ENCODE results near the gene DLX6. TPM values are rescaled to one million over a fixed set of nuclear protein-coding genes. Genes with fewer than 3 reads are reported as not detected.

DLX6 gene
- total RNA-seq, 2 experiments from 2014 or later, result not detected

DNA sequence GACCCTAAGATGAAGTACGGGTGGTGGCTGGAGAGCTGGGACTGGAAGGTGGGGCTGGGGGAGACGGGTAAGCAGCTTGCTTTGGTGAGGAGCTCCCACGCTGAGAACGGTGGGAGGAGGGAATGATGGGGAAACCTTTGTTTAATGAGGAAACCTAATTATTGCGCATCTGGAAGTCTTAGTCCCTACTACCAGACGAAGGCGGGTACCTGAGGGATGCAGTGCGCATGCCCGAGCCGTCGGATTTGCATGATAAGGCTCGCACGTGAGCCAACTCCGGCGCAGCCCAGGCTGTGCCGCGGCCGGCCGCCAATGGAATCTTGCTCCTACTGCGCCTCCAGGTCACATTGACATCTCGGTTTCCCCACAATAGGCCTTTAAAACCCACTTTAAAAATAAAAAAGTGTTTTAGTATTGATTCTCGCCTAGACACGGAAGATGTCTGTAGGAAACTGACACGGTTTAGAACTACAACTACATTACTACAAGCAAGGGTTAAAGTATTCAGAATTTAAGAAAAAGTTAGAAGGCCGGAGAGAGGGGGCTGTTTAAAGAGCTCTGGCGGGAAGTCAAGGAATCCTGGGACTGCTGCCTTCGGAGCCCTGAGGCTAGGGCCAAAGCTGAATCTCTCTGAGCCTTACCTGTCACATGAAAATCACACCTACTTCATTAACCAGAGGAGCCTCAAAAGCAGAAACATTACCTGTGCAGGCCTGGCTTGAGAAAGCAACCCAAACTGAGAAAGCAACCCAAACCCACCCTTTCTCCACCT is 12.1 kb upstream of the DLX6 start:
- Histone ChIP-seq H2AFZ (ENCODE audit: low read length) (no peak overlapping the region), H3K4me3 (ENCODE audit: low read depth, low read length, poor library complexity, severe bottlenecking) (no peak overlapping the region), H3K9me2 (ENCODE audit: insufficient read depth, low read length) (no peaks in the 10 kb centered on the region), H3K4me2 (ENCODE audit: low read length) (no peak overlapping the region), H3K4me1 (ENCODE audit: insufficient read depth, low read length, poor library complexity, severe bottlenecking) (no peaks in the 10 kb centered on the region), H3K9me3 (ENCODE audit: low read length) (no peaks in the 10 kb centered on the region), H3K79me2 (ENCODE audit: insufficient read depth, low read depth, low read length) (no peaks in the 10 kb centered on the region), H3K27ac (ENCODE audit: low read depth, low read length, poor library complexity, severe bottlenecking) (no peak overlapping the region), H4K20me1 (ENCODE audit: insufficient read depth, low read length) (no peaks in the 10 kb centered on the region), H3K36me3 (ENCODE audit: insufficient read depth, low read length) (no peaks in the 10 kb centered on the region)
- DNase-seq (ENCODE audit: low spot score), result no peak
- BruUV-seq (replicated peaks), result no TSS peak
- TF ChIP-seq, protein P1, sequence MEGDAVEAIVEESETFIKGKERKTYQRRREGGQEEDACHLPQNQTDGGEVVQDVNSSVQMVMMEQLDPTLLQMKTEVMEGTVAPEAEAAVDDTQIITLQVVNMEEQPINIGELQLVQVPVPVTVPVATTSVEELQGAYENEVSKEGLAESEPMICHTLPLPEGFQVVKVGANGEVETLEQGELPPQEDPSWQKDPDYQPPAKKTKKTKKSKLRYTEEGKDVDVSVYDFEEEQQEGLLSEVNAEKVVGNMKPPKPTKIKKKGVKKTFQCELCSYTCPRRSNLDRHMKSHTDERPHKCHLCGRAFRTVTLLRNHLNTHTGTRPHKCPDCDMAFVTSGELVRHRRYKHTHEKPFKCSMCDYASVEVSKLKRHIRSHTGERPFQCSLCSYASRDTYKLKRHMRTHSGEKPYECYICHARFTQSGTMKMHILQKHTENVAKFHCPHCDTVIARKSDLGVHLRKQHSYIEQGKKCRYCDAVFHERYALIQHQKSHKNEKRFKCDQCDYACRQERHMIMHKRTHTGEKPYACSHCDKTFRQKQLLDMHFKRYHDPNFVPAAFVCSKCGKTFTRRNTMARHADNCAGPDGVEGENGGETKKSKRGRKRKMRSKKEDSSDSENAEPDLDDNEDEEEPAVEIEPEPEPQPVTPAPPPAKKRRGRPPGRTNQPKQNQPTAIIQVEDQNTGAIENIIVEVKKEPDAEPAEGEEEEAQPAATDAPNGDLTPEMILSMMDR (conservative IDR thresholded peaks at IDR 0.05; ENCODE audit: low read length), result no peak
- TF ChIP-seq EZH2phosphoT487 (IDR thresholded peaks at IDR 0.05; ENCODE audit: borderline replicate concordance, low read depth, low read length), result no peak
- intact Hi-C loops (cut with micrococcal nuclease; ENCODE audit: unreplicated experiment), result no loop called here
- ChIA-PET POLR2A (no interaction called here), CTCF (ENCODE audit: unreplicated experiment) (no interaction called here)

DNA sequence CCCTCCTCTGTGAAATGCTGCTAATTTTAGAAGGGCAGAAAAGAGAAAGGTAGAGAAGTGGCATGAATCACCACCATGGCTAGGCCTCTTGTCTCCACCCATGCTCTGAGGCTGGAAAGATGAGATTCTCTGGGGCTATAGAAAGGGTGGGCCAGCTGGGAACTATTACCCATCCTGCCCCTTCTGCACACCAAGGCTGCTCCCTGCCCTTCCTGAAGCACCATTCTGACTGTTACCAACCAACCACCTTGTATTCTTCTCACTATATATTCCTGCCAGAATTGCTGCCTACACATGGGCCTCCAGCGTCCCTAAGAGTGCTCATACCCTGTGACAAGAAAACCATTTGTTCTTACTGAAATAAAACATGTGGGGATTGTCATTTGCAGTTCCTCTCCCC is 11.4 kb upstream of the DLX6 start:
- TF ChIP-seq, protein P1 (conservative IDR thresholded peaks at IDR 0.05; ENCODE audit: low read length), result no peak
- no peak for TF ChIP-seq EZH2phosphoT487 (IDR thresholded peaks at IDR 0.05; ENCODE audit: borderline replicate concordance, low read depth, low read length)
- Histone ChIP-seq H2AFZ (ENCODE audit: low read length) (no peak overlapping the region), H3K9me2 (ENCODE audit: insufficient read depth, low read length) (no peaks in the 10 kb centered on the region), H3K36me3 (ENCODE audit: insufficient read depth, low read length) (no peaks in the 10 kb centered on the region), H3K4me2 (ENCODE audit: low read length) (no peak overlapping the region), H3K27ac (ENCODE audit: low read depth, low read length, poor library complexity, severe bottlenecking) (no peak overlapping the region), H3K79me2 (ENCODE audit: insufficient read depth, low read depth, low read length) (no peaks in the 10 kb centered on the region), H4K20me1 (ENCODE audit: insufficient read depth, low read length) (no peaks in the 10 kb centered on the region), H3K4me1 (ENCODE audit: insufficient read depth, low read length, poor library complexity, severe bottlenecking) (no peaks in the 10 kb centered on the region), H3K9me3 (ENCODE audit: low read length) (no peaks in the 10 kb centered on the region), H3K4me3 (ENCODE audit: low read depth, low read length, poor library complexity, severe bottlenecking) (no peak overlapping the region)
- ChIA-PET POLR2A (no interaction called here), CTCF (ENCODE audit: unreplicated experiment) (no interaction called here)
- BruUV-seq (replicated peaks), result no TSS peak
- no peak for DNase-seq (ENCODE audit: low spot score)
- intact Hi-C loops (cut with micrococcal nuclease; ENCODE audit: unreplicated experiment), result no loop called here

DNA sequence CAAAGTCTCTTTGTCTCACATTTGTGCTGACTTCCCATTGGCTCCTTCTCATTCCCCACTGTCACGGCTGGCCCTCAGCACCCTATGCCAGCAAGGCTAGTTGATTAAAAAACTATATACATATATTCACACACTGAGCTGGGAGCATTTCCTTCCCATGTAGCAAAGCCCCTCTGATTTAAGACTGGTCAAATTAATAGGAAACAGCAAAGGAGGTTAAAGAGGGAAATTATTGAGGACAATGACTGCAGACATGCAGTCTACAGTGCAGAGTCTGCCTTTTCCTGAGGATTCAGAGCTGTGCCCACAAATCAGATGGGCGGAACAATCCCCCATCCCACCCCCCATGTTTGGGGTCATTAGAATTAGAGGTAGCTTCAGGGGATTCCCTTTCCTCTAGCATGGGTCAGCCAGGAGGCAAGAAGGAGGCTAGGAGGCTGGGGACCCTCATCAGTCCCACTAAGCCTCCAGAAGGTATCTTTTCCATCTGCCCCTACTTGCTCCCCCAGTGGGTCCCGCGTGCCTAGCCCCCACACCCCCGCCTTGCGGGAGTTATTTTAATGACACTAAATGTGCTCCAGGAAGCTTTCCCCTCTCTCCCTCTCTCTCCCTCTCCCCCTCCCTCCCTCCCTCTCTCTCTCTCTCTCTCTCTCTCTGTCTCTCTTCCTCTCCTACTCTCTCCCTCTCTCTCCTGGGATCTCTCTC is 9.8 kb upstream of the DLX6 start:
- H3K9me3 ChIP-seq (ENCODE audit: low read length), result no peaks in the 10 kb centered on the region
- H4K20me1 ChIP-seq (ENCODE audit: insufficient read depth, low read length), result no peaks in the 10 kb centered on the region
- no TSS peak for BruUV-seq (replicated peaks)
- H3K9me2 ChIP-seq (ENCODE audit: insufficient read depth, low read length), result no peaks in the 10 kb centered on the region
- no peaks in the 10 kb centered on the region for H3K4me1 ChIP-seq (ENCODE audit: insufficient read depth, low read length, poor library complexity, severe bottlenecking)
- CTCF ChIA-PET (ENCODE audit: unreplicated experiment), result no interaction called here
- no peaks in the 10 kb centered on the region for H3K79me2 ChIP-seq (ENCODE audit: insufficient read depth, low read depth, low read length)
- no peak overlapping the region for H2AFZ ChIP-seq (ENCODE audit: low read length)
- H3K4me2 ChIP-seq (ENCODE audit: low read length), result no peak overlapping the region
- TF ChIP-seq, protein P1 (conservative IDR thresholded peaks at IDR 0.05; ENCODE audit: low read length), result no peak
- no peak for TF ChIP-seq EZH2phosphoT487 (IDR thresholded peaks at IDR 0.05; ENCODE audit: borderline replicate concordance, low read depth, low read length)
- DNase-seq (ENCODE audit: low spot score), result no peak
- POLR2A ChIA-PET, result no interaction called here
- no peak overlapping the region for H3K4me3 ChIP-seq (ENCODE audit: low read depth, low read length, poor library complexity, severe bottlenecking)
- no peaks in the 10 kb centered on the region for H3K36me3 ChIP-seq (ENCODE audit: insufficient read depth, low read length)
- intact Hi-C loops (cut with micrococcal nuclease; ENCODE audit: unreplicated experiment), result no loop called here
- no peak overlapping the region for H3K27ac ChIP-seq (ENCODE audit: low read depth, low read length, poor library complexity, severe bottlenecking)
